Small intestine (tissue), 7 donors: Measurements from ENCODE around the gene TENM4. TPM values are rescaled to one million over a fixed set of nuclear protein-coding genes. Genes with fewer than 3 reads are reported as not detected.

Experiments
- DNase-seq, 2 donors: peaks; one replicate each; pipeline versions ENCODE4 v3.0.0 to v3.0.0-alpha.2; 2013
- FAIRE-seq: peaks from 2 replicates; lab custom pipeline; 2012; peaks lifted over from hg19 to GRCh38; lab: Jason Lieb, UNC
- H3K27ac ChIP-seq, 3 donors: one replicate each; pipeline ENCODE4 v1.5.1; 2013; ENCODE audit warnings: low read length in 2 of 3, mild to moderate bottlenecking in 2 of 3, control low read depth in 1 of 3, inconsistent platforms in 1 of 3, low read depth in 1 of 3, moderate library complexity in 1 of 3
- H3K27me3 ChIP-seq, 3 donors: one replicate each; pipeline ENCODE4 v1.6.1; 2013; ENCODE audit warnings: low read length in 3 of 3, inconsistent platforms in 1 of 3; ENCODE audit not compliant: control insufficient read depth in 3 of 3, insufficient read depth in 3 of 3
- H3K36me3 ChIP-seq, 3 donors: one replicate each; pipeline ENCODE4 v1.6.1; 2013; ENCODE audit warnings: low read length in 3 of 3, inconsistent platforms in 1 of 3, low read depth in 1 of 3, mild to moderate bottlenecking in 1 of 3, moderate library complexity in 1 of 3; ENCODE audit not compliant: control insufficient read depth in 3 of 3, insufficient read depth in 2 of 3
- H3K4me1 ChIP-seq, 3 donors: one replicate each; pipeline ENCODE4 v1.6.1; 2013; ENCODE audit warnings: low read length in 2 of 3, inconsistent platforms in 1 of 3, low read depth in 1 of 3, mild to moderate bottlenecking in 1 of 3, moderate library complexity in 1 of 3; ENCODE audit not compliant: control insufficient read depth in 3 of 3, insufficient read depth in 2 of 3
- H3K4me3 ChIP-seq, 3 donors: one replicate each; pipeline ENCODE4 v1.5.1; 2013; ENCODE audit warnings: low read length in 3 of 3, control low read depth in 1 of 3, inconsistent platforms in 1 of 3, low read depth in 1 of 3, mild to moderate bottlenecking in 1 of 3, moderate library complexity in 1 of 3
- H3K9me3 ChIP-seq, 2 donors: one replicate each; pipeline ENCODE4 v1.6.1; 2013; ENCODE audit warnings: low read depth in 1 of 2, low read length in 1 of 2; ENCODE audit not compliant: control insufficient read depth in 2 of 2, insufficient read depth in 1 of 2
- WGBS, 3 donors: extraction: QIAGEN DNeasy Blood & Tissue Kit; methylation state at CpG; one replicate each; pipeline ENCODE4 v1.1.7; 2013; 5-methylcytosine and 5-hydroxymethylcytosine counted together
- polyA plus RNA-seq, 4 donors: library from polyadenylated mRNA; stranded (reverse) in 3 of 4; unstranded in 1 of 4; fragments of 200-250 nt in 3 of 4; fragments of 120-200 nt in 1 of 4; gene quantifications; one replicate each; pipeline versions ENCODE4 v1.2.1 to v1.2.3, GENCODE V29; 2013
- donor health status: healthy with polysubstance abuse.
- donor health status: control.
- donor health status: control.
- donor health status: Bipolar disorder and iron deficiency.
- donor health status: healthy.

Gene TENM4
- polyA plus RNA-seq, 4 donors: under 0.01 to 0.96 (median 0.31) TPM; not detected in 1

- FAIRE-seq (no peak), DNase-seq (no peak)
- Histone ChIP-seq H3K4me1 (no peaks in the 10 kb centered on the region), H3K4me3 (no peak overlapping the region), H3K36me3 (no peaks in the 10 kb centered on the region), H3K27ac (no peak overlapping the region), H3K9me3 (no peaks in the 10 kb centered on the region), H3K27me3 (no peaks in the 10 kb centered on the region)
- whole genome bisulfite sequencing, 3 donors: 58 to 70% (median 65%) methylated on average over 4 of the region's 4 CpGs
Observed at GRCh38 chr11:78870655-78871054, 570.2 kb downstream of the TENM4 start.

DNA sequence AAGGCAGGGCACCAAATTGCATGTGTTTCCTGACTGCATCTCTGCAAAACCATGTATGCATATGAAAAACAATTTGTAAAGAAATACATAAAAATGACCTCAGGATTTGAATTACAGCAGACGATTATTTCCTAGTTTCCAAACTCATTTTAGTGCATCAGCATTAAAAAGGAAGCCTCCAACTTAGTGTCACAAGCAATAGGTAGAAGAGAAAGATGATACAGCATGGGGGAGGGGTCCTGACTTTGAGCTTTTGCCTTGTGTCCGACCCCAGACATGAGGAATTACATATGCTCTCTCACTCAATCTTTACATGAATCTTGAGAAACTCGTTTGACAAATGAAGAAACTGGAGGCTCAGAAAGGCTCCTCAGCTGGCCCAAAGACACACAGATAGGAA is 571.5 kb downstream of the TENM4 start:
- no peaks in the 10 kb centered on the region for H3K36me3 ChIP-seq
- 23 to 38% (median 28%) methylated on average over 3 of the region's 3 CpGs for WGBS, 3 donors
- H3K9me3 ChIP-seq: no peaks in the 10 kb centered on the region
- no peak for DNase-seq
- H3K27ac ChIP-seq: no peak overlapping the region
- no peak for FAIRE-seq
- no peaks in the 10 kb centered on the region for H3K4me1 ChIP-seq
- H3K4me3 ChIP-seq: no peak overlapping the region
- no peaks in the 10 kb centered on the region for H3K27me3 ChIP-seq

DNA sequence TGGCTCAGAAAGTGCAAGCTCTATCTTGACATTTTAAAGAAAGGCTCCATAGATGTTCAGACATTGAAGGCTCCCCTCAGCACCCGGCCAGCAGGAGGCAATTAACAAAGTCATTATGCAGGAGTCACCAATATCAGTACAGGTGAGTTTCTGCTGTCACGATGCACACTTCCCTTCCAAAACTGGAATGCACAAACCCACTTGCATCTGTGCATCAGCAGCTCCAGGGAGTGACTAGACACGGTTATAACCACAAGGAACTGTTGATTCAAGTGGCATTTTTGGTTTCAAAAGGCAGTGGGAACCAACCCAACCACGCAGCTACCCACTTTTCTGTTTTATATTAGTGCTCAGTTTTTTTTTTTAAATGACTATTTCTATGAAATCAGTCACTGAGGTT is 572.3 kb downstream of the TENM4 start:
- 27 to 43% (median 42%) methylated on average over 4 of the region's 4 CpGs for WGBS, 3 donors
- no peaks in the 10 kb centered on the region for H3K27me3 ChIP-seq
- H3K4me1 ChIP-seq: no peaks in the 10 kb centered on the region
- no peaks in the 10 kb centered on the region for H3K36me3 ChIP-seq
- no peak for FAIRE-seq
- H3K9me3 ChIP-seq: no peaks in the 10 kb centered on the region
- no peak overlapping the region for H3K4me3 ChIP-seq
- no peak overlapping the region for H3K27ac ChIP-seq
- DNase-seq: no peak

DNA sequence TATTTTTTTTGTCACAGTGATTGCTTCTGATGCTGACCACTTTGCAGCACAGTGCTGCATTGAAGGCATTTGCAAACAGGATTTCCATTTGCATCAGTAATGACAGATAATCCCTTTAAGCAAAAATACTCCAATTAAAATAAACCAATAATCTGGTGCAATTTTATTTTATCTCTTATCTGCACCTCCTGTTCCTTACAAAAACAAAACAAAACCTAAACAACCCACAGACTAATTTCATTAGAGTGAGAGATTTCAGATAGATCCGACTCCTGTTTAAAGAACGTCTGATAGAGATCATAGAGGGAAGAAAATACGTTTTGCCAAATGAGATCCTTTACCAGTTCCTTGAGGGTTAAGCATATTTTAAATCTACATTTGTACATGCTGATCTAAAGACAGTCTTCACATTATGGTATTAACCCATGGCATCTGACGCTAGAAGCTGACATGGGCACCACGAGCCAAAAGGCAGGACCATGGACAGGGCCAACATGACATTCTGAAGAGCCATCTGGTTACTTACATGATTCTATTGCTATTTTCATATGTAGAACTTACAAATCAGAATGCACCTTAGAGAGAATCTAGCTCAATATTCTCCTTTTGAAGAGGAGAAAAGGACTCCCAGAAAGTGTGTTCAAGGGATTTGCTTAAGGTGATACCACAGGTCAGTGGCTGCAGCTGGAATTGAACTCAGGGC is 580.0 kb downstream of the TENM4 start:
- WGBS, 3 donors: 63 to 72% (median 71%) methylated on average over 5 of the region's 5 CpGs
- no peaks in the 10 kb centered on the region for H3K36me3 ChIP-seq
- no peak for FAIRE-seq
- no peaks in the 10 kb centered on the region for H3K9me3 ChIP-seq
- no peak overlapping the region for H3K4me3 ChIP-seq
- H3K27ac ChIP-seq: no peak overlapping the region
- H3K4me1 ChIP-seq: no peaks in the 10 kb centered on the region
- H3K27me3 ChIP-seq: no peaks in the 10 kb centered on the region
- peak in 1 of 2 donors; percentile 24 for DNase-seq

- H3K27ac ChIP-seq: no peak overlapping the region
- no peaks in the 10 kb centered on the region for H3K36me3 ChIP-seq
- WGBS, 3 donors: 70 to 74% (median 71%) methylated on average over 2 of the region's 2 CpGs
- no peaks in the 10 kb centered on the region for H3K4me1 ChIP-seq
- DNase-seq (no peak), FAIRE-seq (no peak)
- H3K9me3 ChIP-seq: no peaks in the 10 kb centered on the region
- H3K4me3 ChIP-seq: no peak overlapping the region
- no peaks in the 10 kb centered on the region for H3K27me3 ChIP-seq
Observed at GRCh38 chr11:78857688-78858087, 583.1 kb downstream of the TENM4 start.

DNA sequence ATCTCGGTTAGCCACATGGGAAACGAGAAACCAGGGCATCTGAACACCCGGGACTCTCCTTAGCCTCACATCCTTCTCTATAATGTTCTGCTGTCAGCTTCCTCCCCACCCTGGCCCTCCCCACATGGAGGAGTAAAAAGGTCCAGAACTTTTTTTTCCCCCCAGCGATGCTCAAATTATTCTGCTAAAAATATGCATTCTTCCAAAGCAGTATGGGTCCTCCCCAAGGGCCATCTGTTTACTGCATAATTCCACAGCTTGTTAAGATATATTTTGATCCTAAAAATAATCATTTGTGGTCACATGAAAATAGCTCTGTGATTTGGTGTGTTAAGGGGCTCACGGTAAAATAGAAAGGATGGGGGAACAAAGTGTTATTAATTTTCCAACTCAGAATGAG is 584.6 kb downstream of the TENM4 start:
- Histone ChIP-seq H3K4me1 (no peaks in the 10 kb centered on the region), H3K4me3 (no peak overlapping the region), H3K27me3 (no peaks in the 10 kb centered on the region), H3K36me3 (no peaks in the 10 kb centered on the region), H3K27ac (no peak overlapping the region), H3K9me3 (no peaks in the 10 kb centered on the region)
- DNase-seq (no peak), FAIRE-seq (no peak)
- 68 to 76% (median 72%) methylated on average over 5 of the region's 5 CpGs for WGBS, 3 donors

DNA sequence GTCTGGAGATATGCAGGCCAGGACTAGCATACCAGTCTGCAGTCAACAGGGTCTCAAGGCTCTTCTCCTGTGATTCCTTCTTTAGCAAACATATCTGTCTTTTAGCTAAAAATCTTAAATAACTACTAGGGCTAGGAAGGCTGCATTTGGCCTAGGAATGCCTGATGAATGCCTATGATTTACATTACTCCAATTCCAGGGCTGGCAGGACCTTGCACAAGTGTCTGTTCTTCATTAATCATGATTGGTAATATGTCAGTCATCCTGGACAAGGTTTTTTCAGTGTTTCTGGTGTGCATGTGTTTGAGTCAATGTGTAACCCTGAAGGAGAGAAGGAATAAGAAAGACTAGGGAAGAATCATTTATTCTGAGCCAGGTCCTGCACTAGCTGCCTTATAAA is 585.7 kb downstream of the TENM4 start:
- H3K27me3 ChIP-seq: peaks cover 0 to 4% (median 0%) of the 10 kb centered on the region in 3 donors
- no peaks in the 10 kb centered on the region for H3K9me3 ChIP-seq
- H3K36me3 ChIP-seq: no peaks in the 10 kb centered on the region
- H3K27ac ChIP-seq: no peak overlapping the region
- FAIRE-seq (no peak), DNase-seq (no peak)
- H3K4me3 ChIP-seq: no peak overlapping the region
- H3K4me1 ChIP-seq: no peaks in the 10 kb centered on the region

- no peaks in the 10 kb centered on the region for H3K9me3 ChIP-seq
- 77 to 92% (median 85%) methylated on average over 3 of the region's 3 CpGs for WGBS, 3 donors
- peaks cover 0 to 4% (median 0%) of the 10 kb centered on the region in 3 donors for H3K27me3 ChIP-seq
- DNase-seq (no peak), FAIRE-seq (no peak)
- H3K36me3 ChIP-seq: no peaks in the 10 kb centered on the region
- no peak overlapping the region for H3K4me3 ChIP-seq
- no peak overlapping the region for H3K27ac ChIP-seq
- H3K4me1 ChIP-seq: no peaks in the 10 kb centered on the region
Observed at GRCh38 chr11:78853521-78853920, 587.3 kb downstream of the TENM4 start.
